ENCODE data around the gene RSPH4A. TPM values are rescaled to one million over a fixed set of nuclear protein-coding genes. Genes with fewer than 3 reads are reported as not detected.
"Not testable (repeated sequence)": the region's sequence is repeated elsewhere in the genome, so short reads cannot be mapped to it uniquely, and the experiment has no call there.

RSPH4A gene
- total RNA-seq, 4 donors from 2014 or later, result 0.16 to 2.8 (median 0.56) TPM; not detected in 1

DNA sequence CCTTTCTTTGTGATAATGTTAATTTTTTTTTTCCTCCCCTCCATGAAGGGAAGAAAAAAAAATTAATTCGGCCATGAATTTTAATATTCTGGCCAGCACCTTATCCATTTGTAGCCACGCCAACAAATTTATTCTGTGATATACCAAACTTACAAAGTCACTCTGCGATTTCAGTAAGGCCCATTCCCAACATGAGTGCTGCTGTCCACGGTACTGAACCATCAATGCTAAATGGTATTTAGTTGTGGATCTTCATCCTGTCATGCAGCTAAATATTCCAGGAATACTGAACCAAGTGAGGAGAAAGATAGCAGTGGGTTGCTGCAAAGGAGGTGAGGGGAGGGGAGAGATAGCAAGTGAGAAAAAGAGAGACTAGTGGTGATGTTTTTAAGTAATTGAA is 19.5 kb upstream of the RSPH4A start:
- DNase-seq (no peak), ATAC-seq (no peak)
- in situ Hi-C loops (cut with MboI; ENCODE audit: low sequenced_read_pairs in 4 of 4) (no loop called here), intact Hi-C loops (cut with DNase I; ENCODE audit: low total_unique reads) (no loop called here)
- H3K4me3 ChIP-seq, result no peak overlapping the region
- no peak overlapping the region for H3K27ac ChIP-seq
- H3K9me3 ChIP-seq, result no peaks in the 10 kb centered on the region
- no peak for TF ChIP-seq POLR2A (IDR thresholded peaks at IDR 0.05)
- TF ChIP-seq, protein P1, sequence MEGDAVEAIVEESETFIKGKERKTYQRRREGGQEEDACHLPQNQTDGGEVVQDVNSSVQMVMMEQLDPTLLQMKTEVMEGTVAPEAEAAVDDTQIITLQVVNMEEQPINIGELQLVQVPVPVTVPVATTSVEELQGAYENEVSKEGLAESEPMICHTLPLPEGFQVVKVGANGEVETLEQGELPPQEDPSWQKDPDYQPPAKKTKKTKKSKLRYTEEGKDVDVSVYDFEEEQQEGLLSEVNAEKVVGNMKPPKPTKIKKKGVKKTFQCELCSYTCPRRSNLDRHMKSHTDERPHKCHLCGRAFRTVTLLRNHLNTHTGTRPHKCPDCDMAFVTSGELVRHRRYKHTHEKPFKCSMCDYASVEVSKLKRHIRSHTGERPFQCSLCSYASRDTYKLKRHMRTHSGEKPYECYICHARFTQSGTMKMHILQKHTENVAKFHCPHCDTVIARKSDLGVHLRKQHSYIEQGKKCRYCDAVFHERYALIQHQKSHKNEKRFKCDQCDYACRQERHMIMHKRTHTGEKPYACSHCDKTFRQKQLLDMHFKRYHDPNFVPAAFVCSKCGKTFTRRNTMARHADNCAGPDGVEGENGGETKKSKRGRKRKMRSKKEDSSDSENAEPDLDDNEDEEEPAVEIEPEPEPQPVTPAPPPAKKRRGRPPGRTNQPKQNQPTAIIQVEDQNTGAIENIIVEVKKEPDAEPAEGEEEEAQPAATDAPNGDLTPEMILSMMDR (IDR thresholded peaks at IDR 0.05 in 4 of 5, conservative IDR thresholded peaks at IDR 0.05 in 1 of 5), result no peak
- peaks cover 0 to 77% of the 10 kb centered on the region in 2 donors for H3K36me3 ChIP-seq
- H3K4me1 ChIP-seq, result no peaks in the 10 kb centered on the region
- no peaks in the 10 kb centered on the region for H3K27me3 ChIP-seq

DNA sequence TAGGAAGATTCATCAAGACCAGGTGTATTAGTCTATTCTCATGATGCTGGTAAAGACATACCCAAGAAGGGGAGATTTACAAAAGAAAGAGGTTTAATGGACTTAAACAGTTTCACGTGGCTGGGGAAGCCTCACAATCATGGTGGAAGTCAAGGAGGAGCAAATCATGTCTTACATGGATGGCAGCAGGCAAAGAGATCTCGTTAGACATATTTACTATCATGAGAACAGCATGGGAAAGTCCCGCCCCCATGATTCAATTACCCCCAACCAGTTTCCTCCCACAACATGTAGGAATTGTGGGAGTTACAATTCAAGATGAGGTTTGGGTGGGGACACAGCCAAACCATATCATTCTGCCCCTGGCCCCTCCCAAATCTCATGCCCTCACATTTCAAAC is 12.4 kb upstream of the RSPH4A start:
- H3K27me3 ChIP-seq; H3K9me3 ChIP-seq; H3K4me1 ChIP-seq; DNase-seq; H3K4me3 ChIP-seq; in situ Hi-C loops (cut with MboI; ENCODE audit: low sequenced_read_pairs in 4 of 4); ATAC-seq; H3K27ac ChIP-seq; intact Hi-C loops (cut with DNase I; ENCODE audit: low total_unique reads): not testable (repeated sequence)
- peaks cover 0 to 39% of the 10 kb centered on the region in 2 donors for H3K36me3 ChIP-seq

DNA sequence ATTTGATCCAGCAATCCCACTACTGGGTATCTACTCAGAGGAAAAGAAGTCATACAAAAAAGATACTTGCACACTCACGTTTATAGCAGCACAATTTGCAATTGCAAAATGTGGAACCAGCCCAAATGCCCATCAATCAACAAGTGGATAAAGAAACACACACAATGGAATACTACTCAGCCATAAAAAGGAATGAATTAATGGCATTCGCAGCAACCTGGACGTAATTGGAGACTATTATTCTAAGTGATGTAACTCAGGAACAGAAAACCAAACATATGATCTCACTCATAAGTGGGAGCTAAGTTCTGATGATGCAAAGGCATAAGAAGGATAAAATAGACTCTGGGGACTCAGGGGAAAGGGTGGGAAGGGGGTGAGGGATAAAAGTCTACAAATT is 11.4 kb upstream of the RSPH4A start:
- peaks cover 0 to 35% of the 10 kb centered on the region in 2 donors for H3K36me3 ChIP-seq
- H3K9me3 ChIP-seq; intact Hi-C loops (cut with DNase I; ENCODE audit: low total_unique reads); ATAC-seq; H3K4me3 ChIP-seq; in situ Hi-C loops (cut with MboI; ENCODE audit: low sequenced_read_pairs in 4 of 4); H3K27me3 ChIP-seq; DNase-seq; H3K27ac ChIP-seq; H3K4me1 ChIP-seq: not testable (repeated sequence)

DNA sequence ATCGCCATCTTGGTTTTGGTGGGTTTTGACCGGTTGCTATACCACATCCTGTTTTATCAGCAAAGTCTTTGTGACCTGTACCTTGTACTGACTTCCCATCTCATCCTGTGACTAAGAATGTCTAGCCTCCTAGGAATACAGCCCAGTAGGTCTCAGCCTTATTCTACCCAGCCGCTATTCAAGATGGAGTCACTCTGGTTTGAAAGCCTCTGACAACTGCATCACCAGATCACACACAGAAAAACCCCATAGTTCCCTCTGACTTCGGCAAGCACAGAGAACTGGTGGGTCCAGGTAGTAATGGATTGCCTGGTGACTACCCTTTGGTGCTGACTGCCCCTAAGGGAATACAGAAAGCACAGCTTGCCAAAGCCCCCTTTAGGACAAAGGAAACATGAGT is 10.3 kb upstream of the RSPH4A start:
- no peak for DNase-seq
- Histone ChIP-seq H3K4me1 (no peaks in the 10 kb centered on the region), H3K36me3 (peaks cover 0 to 30% of the 10 kb centered on the region in 2 donors), H3K27me3 (no peaks in the 10 kb centered on the region), H3K9me3 (no peaks in the 10 kb centered on the region), H3K27ac (no peak overlapping the region), H3K4me3 (no peak overlapping the region)
- in situ Hi-C loops (cut with MboI; ENCODE audit: low sequenced_read_pairs in 4 of 4) (no loop called here), intact Hi-C loops (cut with DNase I; ENCODE audit: low total_unique reads) (no loop called here)
- no peak for ATAC-seq
- TF ChIP-seq, protein P1 (IDR thresholded peaks at IDR 0.05 in 4 of 5, conservative IDR thresholded peaks at IDR 0.05 in 1 of 5), result no peak
- TF ChIP-seq POLR2A (IDR thresholded peaks at IDR 0.05), result no peak

DNA sequence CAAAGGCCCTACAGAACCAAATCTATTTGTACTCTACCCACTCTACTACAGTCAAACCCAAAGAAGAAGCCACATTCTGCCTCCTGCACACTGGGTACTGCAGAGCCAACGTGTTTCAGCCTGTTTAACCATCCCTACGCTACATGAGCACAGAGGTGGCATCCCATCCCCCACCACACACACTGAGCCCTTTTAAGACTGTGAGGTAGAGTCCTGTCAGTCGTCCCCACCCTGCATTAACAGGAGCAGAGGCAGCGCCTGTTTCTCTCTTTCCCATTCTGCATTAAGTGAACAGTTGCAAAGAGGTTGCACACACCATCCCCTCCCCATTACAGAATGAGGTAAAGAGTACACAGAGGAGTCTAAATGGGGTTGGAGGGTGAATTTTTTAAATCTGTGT is 5.2 kb upstream of the RSPH4A start:
- ATAC-seq (no peak), DNase-seq (no peak)
- Histone ChIP-seq H3K27me3 (no peaks in the 10 kb centered on the region), H3K27ac (no peak overlapping the region), H3K9me3 (no peaks in the 10 kb centered on the region), H3K36me3 (no peaks in the 10 kb centered on the region), H3K4me3 (no peak overlapping the region), H3K4me1 (no peaks in the 10 kb centered on the region)
- intact Hi-C loops (cut with DNase I; ENCODE audit: low total_unique reads), result no loop called here
- in situ Hi-C loops (cut with MboI; ENCODE audit: low sequenced_read_pairs in 4 of 4), result no loop called here
- TF ChIP-seq, protein P1 (IDR thresholded peaks at IDR 0.05 in 4 of 5, conservative IDR thresholded peaks at IDR 0.05 in 1 of 5), result no peak
- TF ChIP-seq POLR2A (IDR thresholded peaks at IDR 0.05), result no peak

DNA sequence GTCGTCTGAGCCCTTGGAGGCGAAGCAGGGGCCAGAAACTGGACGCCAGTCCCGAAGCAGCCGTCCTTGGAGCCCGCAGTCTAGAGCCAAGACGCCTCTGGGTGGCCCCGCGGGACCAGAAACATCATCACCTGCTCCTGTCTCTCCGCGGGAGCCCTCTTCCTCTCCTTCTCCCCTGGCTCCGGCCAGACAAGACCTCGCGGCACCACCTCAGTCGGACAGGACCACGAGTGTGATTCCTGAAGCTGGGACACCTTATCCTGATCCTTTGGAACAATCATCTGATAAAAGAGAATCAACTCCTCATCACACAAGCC is 416 bp downstream of the RSPH4A start:
- intact Hi-C loops (cut with DNase I; ENCODE audit: low total_unique reads), result no loop called here
- Histone ChIP-seq H3K9me3 (no peaks in the 10 kb centered on the region), H3K4me1 (peaks cover 0 to 8% of the 10 kb centered on the region in 2 donors), H3K4me3 (peak overlapping the region; percentile 48 to 80 (median 61)), H3K27ac (no peak overlapping the region), H3K36me3 (no peaks in the 10 kb centered on the region), H3K27me3 (no peaks in the 10 kb centered on the region)
- ATAC-seq (peak in 1 of 2 donors; percentile 47), DNase-seq (no peak)
- TF ChIP-seq, protein P1 (IDR thresholded peaks at IDR 0.05 in 4 of 5, conservative IDR thresholded peaks at IDR 0.05 in 1 of 5), result no peak
- in situ Hi-C loops (cut with MboI; ENCODE audit: low sequenced_read_pairs in 4 of 4), result no loop called here
